Measurements from ENCODE around the gene TARBP2. TPM values are rescaled to one million over a fixed set of nuclear protein-coding genes. Genes with fewer than 3 reads are reported as not detected.

Gene TARBP2
- total RNA-seq, 1 donor from 2014 or later, result 32.4 TPM

DNA sequence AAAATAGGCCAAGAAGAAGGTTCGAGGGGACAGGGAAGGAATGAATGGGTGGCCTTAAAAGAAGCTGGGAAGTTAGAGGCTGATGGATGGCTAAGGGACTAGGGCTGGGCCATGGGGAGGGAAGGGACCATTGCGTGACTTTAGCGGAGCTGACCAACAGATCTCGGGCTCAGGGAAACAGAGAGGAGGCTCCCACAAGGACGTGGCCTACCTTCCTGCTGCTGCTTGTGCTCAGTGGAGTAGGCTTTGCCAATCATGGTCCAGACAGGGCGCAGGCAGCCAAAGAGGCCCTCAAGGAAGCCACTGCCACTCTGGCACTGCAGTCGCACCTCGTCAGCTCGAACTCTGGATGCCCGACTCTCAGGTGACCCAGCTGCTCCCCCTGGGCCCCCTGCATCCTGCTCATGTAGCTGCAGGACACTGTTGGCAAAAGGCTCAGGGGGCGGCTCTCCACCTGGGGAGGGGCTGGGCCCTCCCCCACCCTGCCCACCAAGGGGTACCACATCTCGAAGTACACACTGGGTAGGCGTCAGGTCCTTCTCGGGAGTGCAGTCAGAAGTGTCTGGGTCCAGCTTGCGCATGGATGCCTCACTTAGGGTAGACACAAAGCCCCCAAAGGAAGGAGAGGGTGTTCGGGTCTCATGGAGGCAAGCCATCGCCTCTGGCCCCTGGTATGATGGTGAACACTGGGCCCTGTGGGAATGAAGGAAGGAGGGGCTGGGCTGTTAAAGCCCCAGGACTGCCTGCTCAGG lies 14.2 kb upstream of the TARBP2 start:
- DNase-seq (ENCODE audit: low spot score), result no peak
- H3K4me3 ChIP-seq, result no peak overlapping the region
- H3K27ac ChIP-seq, result peak overlapping the region; percentile 58
- H3K4me2 ChIP-seq, result no peak overlapping the region
- peaks cover 38% of the 10 kb centered on the region for H3K79me2 ChIP-seq (ENCODE audit: low read depth)
- no peaks in the 10 kb centered on the region for H3K9me3 Mint-ChIP-seq
- H3K36me3 Mint-ChIP-seq, result peaks cover 40% of the 10 kb centered on the region
- no peaks in the 10 kb centered on the region for H3K27me3 ChIP-seq
- H3K27ac Mint-ChIP-seq, result peak overlapping the region; percentile 33
- H3K36me3 ChIP-seq, result no peaks in the 10 kb centered on the region
- no peaks in the 10 kb centered on the region for H3K9me3 ChIP-seq (ENCODE audit: low read depth)
- no peak overlapping the region for H3K4me3 Mint-ChIP-seq
- TF ChIP-seq, protein P1, sequence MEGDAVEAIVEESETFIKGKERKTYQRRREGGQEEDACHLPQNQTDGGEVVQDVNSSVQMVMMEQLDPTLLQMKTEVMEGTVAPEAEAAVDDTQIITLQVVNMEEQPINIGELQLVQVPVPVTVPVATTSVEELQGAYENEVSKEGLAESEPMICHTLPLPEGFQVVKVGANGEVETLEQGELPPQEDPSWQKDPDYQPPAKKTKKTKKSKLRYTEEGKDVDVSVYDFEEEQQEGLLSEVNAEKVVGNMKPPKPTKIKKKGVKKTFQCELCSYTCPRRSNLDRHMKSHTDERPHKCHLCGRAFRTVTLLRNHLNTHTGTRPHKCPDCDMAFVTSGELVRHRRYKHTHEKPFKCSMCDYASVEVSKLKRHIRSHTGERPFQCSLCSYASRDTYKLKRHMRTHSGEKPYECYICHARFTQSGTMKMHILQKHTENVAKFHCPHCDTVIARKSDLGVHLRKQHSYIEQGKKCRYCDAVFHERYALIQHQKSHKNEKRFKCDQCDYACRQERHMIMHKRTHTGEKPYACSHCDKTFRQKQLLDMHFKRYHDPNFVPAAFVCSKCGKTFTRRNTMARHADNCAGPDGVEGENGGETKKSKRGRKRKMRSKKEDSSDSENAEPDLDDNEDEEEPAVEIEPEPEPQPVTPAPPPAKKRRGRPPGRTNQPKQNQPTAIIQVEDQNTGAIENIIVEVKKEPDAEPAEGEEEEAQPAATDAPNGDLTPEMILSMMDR (IDR thresholded peaks at IDR 0.05), result no peak
- H2AFZ ChIP-seq (replicated peaks), result no peak overlapping the region
- H3K4me1 Mint-ChIP-seq, result peaks cover 13% of the 10 kb centered on the region
- H3K27me3 Mint-ChIP-seq (ENCODE audit: insufficient read depth, low read depth), result no peaks in the 10 kb centered on the region
- H4K20me1 ChIP-seq (ENCODE audit: low read depth), result peaks cover 60% of the 10 kb centered on the region
- H3F3A ChIP-seq (ENCODE audit: low read depth), result peaks cover 39% of the 10 kb centered on the region
- no peak overlapping the region for H3K9ac ChIP-seq
- peaks cover 13% of the 10 kb centered on the region for H3K4me1 ChIP-seq

DNA sequence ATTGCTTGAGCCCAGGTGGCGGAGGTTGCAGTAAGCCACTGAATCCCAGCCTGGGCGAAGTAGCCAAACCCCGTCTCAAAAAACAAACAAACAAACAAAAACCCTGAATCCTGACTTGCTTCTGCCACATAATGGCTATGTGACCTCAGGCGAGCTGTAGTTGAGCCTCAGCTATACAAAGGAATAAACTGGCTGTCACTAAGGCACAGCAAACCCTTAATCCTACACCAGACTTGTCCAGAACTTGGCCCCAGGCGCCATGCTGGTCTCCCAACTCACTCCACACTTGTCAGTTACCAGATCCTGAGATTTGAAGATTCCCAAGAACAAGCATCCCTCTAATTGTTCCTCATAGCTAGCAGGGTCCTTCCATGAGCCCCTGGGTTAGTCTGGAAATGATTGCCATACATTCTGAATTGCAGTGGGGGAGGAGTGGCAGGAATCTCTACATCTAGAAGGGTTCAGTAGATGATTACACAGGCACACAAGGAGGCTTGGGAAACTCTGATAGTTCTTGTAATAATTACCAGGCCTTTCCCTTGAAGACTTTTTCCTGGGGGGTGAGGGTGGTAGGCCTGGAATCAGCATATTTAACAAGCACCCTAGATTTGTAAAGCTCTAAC lies 11.7 kb upstream of the TARBP2 start:
- Histone ChIP-seq H3K4me3 (no peak overlapping the region), H3F3A (ENCODE audit: low read depth) (peaks cover 38% of the 10 kb centered on the region), H3K36me3 (no peaks in the 10 kb centered on the region), H3K4me1 (peaks cover 23% of the 10 kb centered on the region), H3K27me3 (no peaks in the 10 kb centered on the region), H2AFZ (replicated peaks) (no peak overlapping the region), H3K9me3 (ENCODE audit: low read depth) (no peaks in the 10 kb centered on the region), H3K4me2 (no peak overlapping the region), H3K27ac (no peak overlapping the region), H3K79me2 (ENCODE audit: low read depth) (peaks cover 48% of the 10 kb centered on the region), H4K20me1 (ENCODE audit: low read depth) (peaks cover 37% of the 10 kb centered on the region), H3K9ac (no peak overlapping the region)
- Mint-ChIP-seq H3K27me3 (ENCODE audit: insufficient read depth, low read depth) (no peaks in the 10 kb centered on the region), H3K4me1 (peaks cover 25% of the 10 kb centered on the region), H3K36me3 (peaks cover 24% of the 10 kb centered on the region), H3K27ac (peak overlapping the region; percentile 60), H3K4me3 (no peak overlapping the region), H3K9me3 (no peaks in the 10 kb centered on the region)
- no peak for DNase-seq (ENCODE audit: low spot score)
- TF ChIP-seq, protein P1 (IDR thresholded peaks at IDR 0.05), result no peak
- TF ChIP-seq EZH2phosphoT487 (IDR thresholded peaks at IDR 0.05) (no peak), EZH2 (IDR thresholded peaks at IDR 0.05) (no peak)

GRCh38 chr12:53492188-53492587 lies 8.9 kb upstream of the TARBP2 start:
- H3K27me3 Mint-ChIP-seq (ENCODE audit: insufficient read depth, low read depth), result no peaks in the 10 kb centered on the region
- Histone ChIP-seq H3F3A (ENCODE audit: low read depth) (peaks cover 50% of the 10 kb centered on the region), H3K36me3 (no peaks in the 10 kb centered on the region), H2AFZ (replicated peaks) (no peak overlapping the region), H3K27me3 (no peaks in the 10 kb centered on the region), H3K79me2 (ENCODE audit: low read depth) (peaks cover 75% of the 10 kb centered on the region), H3K4me3 (peak overlapping the region; percentile 48), H3K27ac (peak overlapping the region; percentile 79), H3K4me2 (peak overlapping the region; percentile 78), H3K9me3 (ENCODE audit: low read depth) (no peaks in the 10 kb centered on the region), H4K20me1 (ENCODE audit: low read depth) (peaks cover 19% of the 10 kb centered on the region), H3K9ac (no peak overlapping the region), H3K4me1 (peaks cover 43% of the 10 kb centered on the region)
- peaks cover 47% of the 10 kb centered on the region for H3K4me1 Mint-ChIP-seq
- peak overlapping the region; percentile 87 for H3K4me3 Mint-ChIP-seq
- DNase-seq (ENCODE audit: low spot score), result peak; percentile 51
- H3K9me3 Mint-ChIP-seq, result no peaks in the 10 kb centered on the region
- peaks cover 14% of the 10 kb centered on the region for H3K36me3 Mint-ChIP-seq
- H3K27ac Mint-ChIP-seq, result peak overlapping the region; percentile 96
- TF ChIP-seq EZH2 (IDR thresholded peaks at IDR 0.05) (no peak), EZH2phosphoT487 (IDR thresholded peaks at IDR 0.05) (no peak)
- TF ChIP-seq, protein P1 (IDR thresholded peaks at IDR 0.05), result no peak
